Urinary bladder (tissue), 4 donors: ENCODE measurements around the gene H1-8. TPM values are rescaled to one million over a fixed set of nuclear protein-coding genes. Genes with fewer than 3 reads are reported as not detected.
"Not testable (repeated sequence)": the region's sequence is repeated elsewhere in the genome, so short reads cannot be mapped to it uniquely, and the experiment has no call there.

ENCODE experiments used
- DNase-seq: peaks from one replicate; pipeline ENCODE4 v3.0.0-alpha.2; 2015; ENCODE audit errors: extremely low spot score
- H3K27ac ChIP-seq: one replicate; pipeline ENCODE4 v1.5.1; 2013; ENCODE audit warnings: low read depth, mild to moderate bottlenecking, moderate library complexity
- H3K36me3 ChIP-seq: one replicate; pipeline ENCODE4 v1.6.1; 2013; ENCODE audit warnings: mild to moderate bottlenecking, moderate library complexity; ENCODE audit not compliant: insufficient read depth
- H3K4me1 ChIP-seq: one replicate; pipeline ENCODE4 v1.6.1; 2013; ENCODE audit warnings: mild to moderate bottlenecking, moderate library complexity; ENCODE audit not compliant: insufficient read depth
- H3K4me3 ChIP-seq: one replicate; pipeline ENCODE4 v1.5.1; 2013; ENCODE audit warnings: low read depth, low read length
- WGBS: extraction: QIAGEN DNeasy Blood & Tissue Kit; methylation state at CpG from one replicate; pipeline ENCODE4 v1.1.7; 2013; 5-methylcytosine and 5-hydroxymethylcytosine counted together
- polyA plus RNA-seq: library from polyadenylated mRNA; stranded (reverse); fragments of 200-250 nt; gene quantifications from one replicate; pipeline ENCODE4 v1.2.3, GENCODE V29; 2013
- total RNA-seq: library from RNA; depleted of rRNA; stranded (reverse); fragments of >200 nt; gene quantifications from one replicate; pipeline ENCODE4 v1.2.3, GENCODE V29; 2014
- donor health status: healthy with polysubstance abuse.
- donor health status: healthy.

H1-8 gene
- total and polyA plus RNA-seq, 2 donors = not detected

DNA sequence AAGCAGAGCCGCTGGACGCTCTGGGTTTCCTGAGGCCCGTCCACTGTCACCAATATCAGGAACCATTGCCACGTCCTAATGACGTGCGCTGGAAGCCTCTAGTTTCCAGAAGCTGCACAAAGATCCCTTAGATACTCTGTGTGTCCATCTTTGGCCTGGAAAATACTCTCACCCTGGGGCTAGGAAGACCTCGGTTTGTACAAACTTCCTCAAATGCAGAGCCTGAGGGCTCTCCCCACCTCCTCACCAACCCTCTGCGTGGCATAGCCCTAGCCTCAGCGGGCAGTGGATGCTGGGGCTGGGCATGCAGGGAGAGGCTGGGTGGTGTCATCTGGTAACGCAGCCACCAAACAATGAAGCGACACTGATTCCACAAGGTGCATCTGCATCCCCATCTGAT is 11.3 kb upstream of the H1-8 start:
- Histone ChIP-seq H3K4me1 (no peaks in the 10 kb centered on the region), H3K36me3 (no peaks in the 10 kb centered on the region), H3K4me3 (no peak overlapping the region), H3K27ac (no peak overlapping the region)
- WGBS = 94% methylated on average over 11 of the region's 11 CpGs
- no peak for DNase-seq

DNA sequence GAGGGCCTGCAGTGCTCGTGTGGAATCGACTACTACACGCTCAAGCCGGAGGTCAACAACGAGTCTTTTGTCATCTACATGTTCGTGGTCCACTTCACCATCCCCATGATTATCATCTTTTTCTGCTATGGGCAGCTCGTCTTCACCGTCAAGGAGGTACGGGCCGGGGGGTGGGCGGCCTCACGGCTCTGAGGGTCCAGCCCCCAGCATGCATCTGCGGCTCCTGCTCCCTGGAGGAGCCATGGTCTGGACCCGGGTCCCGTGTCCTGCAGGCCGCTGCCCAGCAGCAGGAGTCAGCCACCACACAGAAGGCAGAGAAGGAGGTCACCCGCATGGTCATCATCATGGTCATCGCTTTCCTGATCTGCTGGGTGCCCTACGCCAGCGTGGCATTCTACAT is 10.7 kb upstream of the H1-8 start:
- H3K4me1 ChIP-seq = no peaks in the 10 kb centered on the region
- H3K36me3 ChIP-seq = no peaks in the 10 kb centered on the region
- no peak overlapping the region for H3K4me3 ChIP-seq
- H3K27ac ChIP-seq = no peak overlapping the region
- DNase-seq = no peak
- 96% methylated on average over 20 of the region's 20 CpGs for WGBS

DNA sequence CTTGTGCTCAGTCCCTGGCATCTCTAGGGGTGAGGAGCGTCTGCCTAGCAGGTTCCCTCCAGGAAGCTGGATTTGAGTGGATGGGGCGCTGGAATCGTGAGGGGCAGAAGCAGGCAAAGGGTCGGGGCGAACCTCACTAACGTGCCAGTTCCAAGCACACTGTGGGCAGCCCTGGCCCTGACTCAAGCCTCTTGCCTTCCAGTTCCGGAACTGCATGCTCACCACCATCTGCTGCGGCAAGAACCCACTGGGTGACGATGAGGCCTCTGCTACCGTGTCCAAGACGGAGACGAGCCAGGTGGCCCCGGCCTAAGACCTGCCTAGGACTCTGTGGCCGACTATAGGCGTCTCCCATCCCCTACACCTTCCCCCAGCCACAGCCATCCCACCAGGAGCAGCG is 9.6 kb upstream of the H1-8 start:
- Histone ChIP-seq H3K4me3 (no peak overlapping the region), H3K36me3 (no peaks in the 10 kb centered on the region), H3K27ac (no peak overlapping the region), H3K4me1 (no peaks in the 10 kb centered on the region)
- no peak for DNase-seq
- WGBS = 96% methylated on average over 16 of the region's 16 CpGs

DNA sequence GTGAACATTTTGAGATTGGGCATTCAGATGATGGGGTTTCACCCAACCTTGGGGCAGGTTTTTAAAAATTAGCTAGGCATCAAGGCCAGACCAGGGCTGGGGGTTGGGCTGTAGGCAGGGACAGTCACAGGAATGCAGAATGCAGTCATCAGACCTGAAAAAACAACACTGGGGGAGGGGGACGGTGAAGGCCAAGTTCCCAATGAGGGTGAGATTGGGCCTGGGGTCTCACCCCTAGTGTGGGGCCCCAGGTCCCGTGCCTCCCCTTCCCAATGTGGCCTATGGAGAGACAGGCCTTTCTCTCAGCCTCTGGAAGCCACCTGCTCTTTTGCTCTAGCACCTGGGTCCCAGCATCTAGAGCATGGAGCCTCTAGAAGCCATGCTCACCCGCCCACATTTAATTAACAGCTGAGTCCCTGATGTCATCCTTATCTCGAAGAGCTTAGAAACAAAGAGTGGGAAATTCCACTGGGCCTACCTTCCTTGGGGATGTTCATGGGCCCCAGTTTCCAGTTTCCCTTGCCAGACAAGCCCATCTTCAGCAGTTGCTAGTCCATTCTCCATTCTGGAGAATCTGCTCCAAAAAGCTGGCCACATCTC is 8.4 kb upstream of the H1-8 start:
- no peak overlapping the region for H3K27ac ChIP-seq
- no peak overlapping the region for H3K4me3 ChIP-seq
- 89% methylated on average over 4 of the region's 4 CpGs for WGBS
- no peak for DNase-seq
- H3K4me1 ChIP-seq = no peaks in the 10 kb centered on the region
- no peaks in the 10 kb centered on the region for H3K36me3 ChIP-seq

DNA sequence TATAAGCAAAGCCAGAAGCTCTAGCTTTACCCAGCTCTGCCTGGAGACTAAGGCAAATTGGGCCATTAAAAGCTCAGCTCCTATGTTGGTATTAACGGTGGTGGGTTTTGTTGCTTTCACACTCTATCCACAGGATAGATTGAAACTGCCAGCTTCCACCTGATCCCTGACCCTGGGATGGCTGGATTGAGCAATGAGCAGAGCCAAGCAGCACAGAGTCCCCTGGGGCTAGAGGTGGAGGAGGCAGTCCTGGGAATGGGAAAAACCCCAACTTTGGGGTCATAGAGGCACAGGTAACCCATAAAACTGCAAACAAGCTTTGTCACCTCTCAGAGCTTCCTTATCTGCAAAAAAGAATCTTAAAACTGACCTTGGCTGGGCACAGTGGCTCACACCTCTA is 7.9 kb upstream of the H1-8 start:
- H3K27ac ChIP-seq = no peak overlapping the region
- DNase-seq = no peak
- H3K4me1 ChIP-seq = no peaks in the 10 kb centered on the region
- WGBS = 88% methylated on average over 1 of the region's 1 CpG
- no peak overlapping the region for H3K4me3 ChIP-seq
- H3K36me3 ChIP-seq = no peaks in the 10 kb centered on the region

DNA sequence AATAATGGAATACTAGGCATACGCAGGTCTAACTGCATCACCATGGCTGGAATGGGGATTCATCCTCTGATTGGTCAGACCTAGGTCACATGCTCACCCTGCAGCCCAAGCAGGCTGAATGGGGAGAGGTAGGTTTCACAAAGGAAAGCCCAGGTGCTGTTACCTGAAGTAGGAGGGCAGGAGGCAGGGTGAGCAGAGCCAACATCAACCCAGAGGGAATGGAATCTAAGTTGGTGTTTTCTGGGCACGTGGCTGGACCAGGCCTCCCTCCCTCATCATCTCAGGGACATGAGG is 6.7 kb upstream of the H1-8 start:
- H3K27ac ChIP-seq = no peak overlapping the region
- 91% methylated on average over 2 of the region's 2 CpGs for WGBS
- H3K36me3 ChIP-seq = no peaks in the 10 kb centered on the region

DNA sequence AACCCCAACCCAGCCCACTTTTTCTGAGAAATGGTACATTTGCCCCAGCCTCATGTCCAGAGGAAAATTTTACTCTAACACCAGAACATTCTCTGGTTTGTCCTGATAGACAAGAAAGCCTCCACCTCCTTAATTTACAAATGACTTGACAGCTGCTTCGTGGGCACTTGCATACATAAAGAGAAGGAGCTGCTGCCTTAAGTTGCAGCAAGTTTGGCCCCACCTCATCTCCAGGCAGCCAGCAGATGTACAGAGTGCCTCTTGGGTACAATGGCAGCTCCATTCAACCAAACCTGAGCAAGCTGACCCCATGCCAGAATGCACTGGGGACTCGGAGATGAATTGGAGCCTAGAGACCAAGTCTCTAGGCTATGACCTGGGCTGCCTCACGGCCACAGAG is 6.2 kb upstream of the H1-8 start:
- H3K36me3 ChIP-seq = no peaks in the 10 kb centered on the region
- no peaks in the 10 kb centered on the region for H3K4me1 ChIP-seq
- H3K27ac ChIP-seq = no peak overlapping the region
- 84% methylated on average over 3 of the region's 3 CpGs for whole genome bisulfite sequencing
- DNase-seq = no peak
- H3K4me3 ChIP-seq = no peak overlapping the region

More for the DNA sequence above, 6.7 kb upstream of the H1-8 start:
- DNase-seq = no peak
- H3K4me1 ChIP-seq = no peaks in the 10 kb centered on the region
- no peak overlapping the region for H3K4me3 ChIP-seq

DNA sequence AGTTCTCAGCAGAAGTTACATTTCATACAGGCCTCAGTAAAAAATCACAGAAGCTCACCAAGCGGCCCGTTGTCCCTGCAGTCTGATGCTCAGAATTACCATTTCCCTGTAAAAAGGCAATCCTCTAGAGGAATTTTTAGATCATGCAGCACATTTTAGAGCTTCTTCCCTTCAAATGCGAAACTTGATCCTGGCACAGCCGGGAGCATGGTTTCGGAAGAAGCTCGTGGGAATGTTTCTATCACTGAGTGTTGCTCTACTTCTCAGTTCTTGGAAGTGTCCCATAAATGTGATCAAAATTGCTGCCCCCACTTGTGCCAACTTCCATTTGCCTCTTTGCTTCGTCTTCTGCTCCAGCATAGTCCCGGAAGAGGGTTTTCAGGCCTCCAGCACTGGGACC is 3.8 kb upstream of the H1-8 start:
- H3K4me1 ChIP-seq = no peaks in the 10 kb centered on the region
- no peak overlapping the region for H3K27ac ChIP-seq
- WGBS = 84% methylated on average over 8 of the region's 8 CpGs
- DNase-seq = no peak
- H3K36me3 ChIP-seq = no peaks in the 10 kb centered on the region
- no peak overlapping the region for H3K4me3 ChIP-seq

DNA sequence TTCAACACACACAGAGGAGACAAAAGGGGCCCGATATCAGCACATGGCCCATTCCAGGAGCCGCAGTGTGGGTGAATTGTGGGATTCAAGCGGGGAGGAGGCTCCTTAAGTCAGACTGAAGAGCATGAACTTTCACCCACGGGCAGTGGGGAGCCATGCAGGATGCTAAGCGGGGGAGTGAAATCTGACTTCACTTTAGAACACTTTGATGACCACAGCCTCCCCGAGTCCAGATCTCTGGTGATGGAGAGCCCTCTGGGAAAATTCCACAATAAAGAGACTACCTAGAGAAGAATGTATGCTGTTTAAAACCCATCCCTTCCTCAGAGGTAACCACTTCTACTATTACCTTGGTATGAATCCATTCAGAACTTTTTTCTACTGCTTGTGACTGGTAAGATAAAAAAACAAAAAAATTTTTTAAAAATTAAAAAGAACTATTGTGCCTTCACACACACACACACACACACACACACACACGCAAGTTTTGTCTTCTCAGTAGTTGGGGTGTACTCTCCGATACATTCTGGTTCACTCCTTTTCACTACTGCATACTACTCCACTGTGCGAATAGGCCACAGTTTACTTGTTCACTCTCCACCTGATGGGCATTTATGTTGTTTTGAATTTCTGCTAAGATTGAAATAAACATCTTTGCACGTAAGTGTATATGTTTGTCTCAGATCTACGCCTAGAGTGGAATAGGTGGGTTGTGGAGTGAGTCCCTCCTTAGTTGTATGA is 2.0 kb upstream of the H1-8 start:
- no peak for DNase-seq
- Histone ChIP-seq H3K4me3 (no peak overlapping the region), H3K27ac (no peak overlapping the region), H3K4me1 (no peaks in the 10 kb centered on the region), H3K36me3 (no peaks in the 10 kb centered on the region)
- 91% methylated on average over 11 of the region's 11 CpGs for WGBS

DNA sequence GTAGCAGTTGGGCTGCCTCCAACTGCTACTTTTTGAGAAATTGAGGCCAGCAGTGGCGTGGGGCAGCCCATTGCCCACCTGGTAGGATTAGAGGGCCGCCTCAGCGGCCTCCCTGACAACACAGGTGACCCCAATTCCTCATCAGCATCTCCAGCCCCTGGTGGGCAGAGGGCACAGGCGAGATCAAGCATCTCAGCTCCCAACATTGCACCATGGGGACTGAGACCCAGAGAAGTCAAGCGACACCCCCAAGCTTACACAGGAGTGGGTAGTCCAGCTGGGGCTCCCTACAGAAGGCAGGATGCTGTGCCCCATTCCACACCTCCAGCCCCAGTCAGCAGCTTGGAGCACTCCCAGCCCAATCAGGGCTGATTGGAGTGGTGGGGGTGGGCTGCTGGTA is 228 bp upstream of the H1-8 start:
- H3K27ac ChIP-seq = no peak overlapping the region
- H3K4me3 ChIP-seq = no peak overlapping the region
- WGBS = 95% methylated on average over 5 of the region's 5 CpGs
- H3K36me3 ChIP-seq = no peaks in the 10 kb centered on the region
- no peak for DNase-seq
- H3K4me1 ChIP-seq = no peaks in the 10 kb centered on the region

DNA sequence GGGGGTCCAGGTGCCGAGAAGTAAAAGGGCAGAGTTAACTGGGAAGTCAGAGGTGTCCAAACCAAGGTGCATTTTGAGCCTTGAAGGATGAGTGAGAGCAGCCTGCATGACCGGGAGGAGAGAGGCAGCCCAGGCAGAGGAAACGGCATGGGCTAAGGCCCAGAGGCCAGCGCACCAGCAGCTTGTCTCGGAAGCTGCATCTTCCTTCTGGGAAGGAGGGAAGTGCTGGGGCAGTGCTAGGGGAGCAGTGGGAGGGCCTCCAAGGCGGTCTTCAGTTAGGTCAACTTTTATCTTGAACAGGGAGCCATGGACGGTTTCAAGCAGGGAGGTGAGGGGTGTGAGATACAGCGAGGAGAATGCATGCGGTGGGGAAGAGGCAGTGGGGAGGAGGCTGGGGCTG is 1.0 kb downstream of the H1-8 start:
- no peaks in the 10 kb centered on the region for H3K4me1 ChIP-seq
- H3K36me3 ChIP-seq = no peaks in the 10 kb centered on the region
- no peak for DNase-seq
- H3K4me3 ChIP-seq = no peak overlapping the region
- H3K27ac ChIP-seq = no peak overlapping the region
- WGBS = 84% methylated on average over 9 of the region's 9 CpGs

DNA sequence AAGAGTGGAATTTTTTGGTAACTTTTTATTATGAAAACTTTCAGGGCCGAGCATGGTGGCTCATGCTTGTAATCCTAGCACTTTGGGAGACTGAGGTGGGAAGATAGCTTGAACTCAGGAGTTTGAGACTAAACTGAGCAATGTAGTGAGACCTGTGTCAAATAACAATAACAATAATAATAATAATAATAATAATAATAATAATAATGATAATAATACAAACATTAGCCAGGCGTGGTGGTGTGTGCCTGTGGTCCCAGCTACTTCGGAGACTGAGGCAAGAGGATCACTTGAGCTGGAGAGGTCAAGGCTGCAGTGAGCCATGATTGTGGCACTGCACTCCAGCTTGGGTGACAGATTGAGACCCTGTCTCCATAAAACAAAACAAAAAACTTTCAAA is 3.0 kb downstream of the H1-8 start:
- H3K4me1 ChIP-seq, H3K27ac ChIP-seq, H3K4me3 ChIP-seq, DNase-seq, H3K36me3 ChIP-seq: not testable (repeated sequence)
- 92% methylated on average over 3 of the region's 3 CpGs for WGBS

DNA sequence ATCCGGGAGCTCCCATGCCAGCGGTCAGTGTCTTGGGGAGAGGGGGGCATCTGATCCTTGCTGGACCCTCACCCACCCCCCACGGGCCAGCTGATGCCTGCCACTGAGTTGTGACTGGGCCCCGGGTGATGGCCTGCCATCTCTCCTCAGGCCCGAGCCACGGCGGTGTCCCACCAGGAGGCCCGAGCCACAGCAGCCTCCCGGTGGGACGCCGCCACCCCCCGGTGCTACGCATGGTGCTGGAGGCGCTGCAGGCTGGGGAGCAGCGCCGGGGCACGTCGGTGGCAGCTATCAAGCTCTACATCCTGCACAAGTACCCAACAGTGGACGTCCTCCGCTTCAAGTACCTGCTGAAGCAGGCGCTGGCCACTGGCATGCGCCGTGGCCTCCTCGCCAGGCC is 4.3 kb downstream of the H1-8 start:
- H3K4me1 ChIP-seq = no peaks in the 10 kb centered on the region
- DNase-seq = no peak
- 97% methylated on average over 24 of the region's 24 CpGs for WGBS
- H3K36me3 ChIP-seq = no peaks in the 10 kb centered on the region
- H3K27ac ChIP-seq = no peak overlapping the region
- H3K4me3 ChIP-seq = no peak overlapping the region

DNA sequence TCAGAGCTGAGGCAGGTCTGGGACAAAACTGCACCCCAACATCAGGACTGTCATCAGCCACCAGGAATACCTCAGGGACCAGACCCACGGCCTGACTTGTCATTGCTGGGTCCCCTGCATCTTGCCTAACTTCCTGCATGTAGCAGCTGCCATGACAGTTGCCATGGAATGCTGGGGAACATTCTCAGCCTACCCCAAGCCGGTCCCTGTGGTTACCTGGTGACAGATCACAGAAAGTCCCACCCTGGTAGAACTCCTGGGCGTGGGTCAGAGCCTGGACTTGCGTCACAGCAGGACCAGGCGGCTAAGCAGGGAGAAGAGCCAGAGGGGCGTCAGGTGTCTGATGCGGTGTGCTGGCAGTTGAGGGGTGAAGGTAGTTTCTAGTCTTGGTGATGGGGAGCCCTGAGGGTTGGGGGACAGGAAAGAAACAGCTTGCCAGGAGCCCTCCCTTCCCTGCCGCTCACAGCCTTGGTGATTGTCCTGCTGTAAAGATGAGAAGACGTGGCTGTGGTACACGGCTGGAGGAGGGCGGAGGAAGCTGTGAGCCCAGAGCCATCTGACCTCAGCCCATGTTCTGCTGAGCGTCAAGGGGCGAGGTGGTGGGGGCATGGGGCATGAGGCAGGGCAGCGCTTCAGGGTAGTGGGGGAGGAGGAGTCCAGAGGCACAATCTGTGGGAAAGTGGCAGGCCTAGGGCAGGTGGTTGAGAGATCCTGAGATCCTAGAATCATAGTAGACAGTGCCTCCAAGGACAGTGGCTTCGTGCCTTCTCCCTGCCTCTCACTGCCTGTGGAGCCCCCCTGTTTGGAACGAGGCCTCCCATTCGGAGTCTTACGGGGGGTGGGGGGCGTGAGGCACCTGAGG is 5.4 kb downstream of the H1-8 start:
- Histone ChIP-seq H3K4me3 (no peak overlapping the region), H3K36me3 (no peaks in the 10 kb centered on the region), H3K4me1 (no peaks in the 10 kb centered on the region), H3K27ac (no peak overlapping the region)
- WGBS = 89% methylated on average over 19 of the region's 19 CpGs
- DNase-seq = no peak
